ENCODE measurements around the gene JAZF1.

Gene JAZF1

GRCh38 chr7:27943241-27943640, 237.4 kb downstream of the JAZF1 start:
- no peak for ATAC-seq
- no peak for TF ChIP-seq TCF4 (CRISPR knock-in tag; IDR thresholded peaks at IDR 0.05; ENCODE audit: borderline replicate concordance)
- no peak for TF ChIP-seq CSRNP3 (CRISPR knock-in tag; IDR thresholded peaks at IDR 0.05)
- no peak for TF ChIP-seq ZNF565 (CRISPR knock-in tag; conservative IDR thresholded peaks at IDR 0.05; ENCODE audit: low read depth)
- no peak for TF ChIP-seq RARB (CRISPR knock-in tag; IDR thresholded peaks at IDR 0.05)
- TF ChIP-seq, protein P1, sequence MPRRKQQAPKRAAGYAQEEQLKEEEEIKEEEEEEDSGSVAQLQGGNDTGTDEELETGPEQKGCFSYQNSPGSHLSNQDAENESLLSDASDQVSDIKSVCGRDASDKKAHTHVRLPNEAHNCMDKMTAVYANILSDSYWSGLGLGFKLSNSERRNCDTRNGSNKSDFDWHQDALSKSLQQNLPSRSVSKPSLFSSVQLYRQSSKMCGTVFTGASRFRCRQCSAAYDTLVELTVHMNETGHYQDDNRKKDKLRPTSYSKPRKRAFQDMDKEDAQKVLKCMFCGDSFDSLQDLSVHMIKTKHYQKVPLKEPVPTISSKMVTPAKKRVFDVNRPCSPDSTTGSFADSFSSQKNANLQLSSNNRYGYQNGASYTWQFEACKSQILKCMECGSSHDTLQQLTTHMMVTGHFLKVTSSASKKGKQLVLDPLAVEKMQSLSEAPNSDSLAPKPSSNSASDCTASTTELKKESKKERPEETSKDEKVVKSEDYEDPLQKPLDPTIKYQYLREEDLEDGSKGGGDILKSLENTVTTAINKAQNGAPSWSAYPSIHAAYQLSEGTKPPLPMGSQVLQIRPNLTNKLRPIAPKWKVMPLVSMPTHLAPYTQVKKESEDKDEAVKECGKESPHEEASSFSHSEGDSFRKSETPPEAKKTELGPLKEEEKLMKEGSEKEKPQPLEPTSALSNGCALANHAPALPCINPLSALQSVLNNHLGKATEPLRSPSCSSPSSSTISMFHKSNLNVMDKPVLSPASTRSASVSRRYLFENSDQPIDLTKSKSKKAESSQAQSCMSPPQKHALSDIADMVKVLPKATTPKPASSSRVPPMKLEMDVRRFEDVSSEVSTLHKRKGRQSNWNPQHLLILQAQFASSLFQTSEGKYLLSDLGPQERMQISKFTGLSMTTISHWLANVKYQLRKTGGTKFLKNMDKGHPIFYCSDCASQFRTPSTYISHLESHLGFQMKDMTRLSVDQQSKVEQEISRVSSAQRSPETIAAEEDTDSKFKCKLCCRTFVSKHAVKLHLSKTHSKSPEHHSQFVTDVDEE (CRISPR knock-in tag; IDR thresholded peaks at IDR 0.05): no peak
- no peak for TF ChIP-seq CREB5 (CRISPR knock-in tag; IDR thresholded peaks at IDR 0.05; ENCODE audit: low read depth)
- TF ChIP-seq, protein P2, sequence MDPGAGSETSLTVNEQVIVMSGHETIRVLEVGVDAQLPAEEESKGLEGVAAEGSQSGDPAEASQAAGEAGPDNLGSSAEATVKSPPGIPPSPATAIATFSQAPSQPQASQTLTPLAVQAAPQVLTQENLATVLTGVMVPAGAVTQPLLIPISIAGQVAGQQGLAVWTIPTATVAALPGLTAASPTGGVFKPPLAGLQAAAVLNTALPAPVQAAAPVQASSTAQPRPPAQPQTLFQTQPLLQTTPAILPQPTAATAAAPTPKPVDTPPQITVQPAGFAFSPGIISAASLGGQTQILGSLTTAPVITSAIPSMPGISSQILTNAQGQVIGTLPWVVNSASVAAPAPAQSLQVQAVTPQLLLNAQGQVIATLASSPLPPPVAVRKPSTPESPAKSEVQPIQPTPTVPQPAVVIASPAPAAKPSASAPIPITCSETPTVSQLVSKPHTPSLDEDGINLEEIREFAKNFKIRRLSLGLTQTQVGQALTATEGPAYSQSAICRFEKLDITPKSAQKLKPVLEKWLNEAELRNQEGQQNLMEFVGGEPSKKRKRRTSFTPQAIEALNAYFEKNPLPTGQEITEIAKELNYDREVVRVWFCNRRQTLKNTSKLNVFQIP (CRISPR knock-in tag; IDR thresholded peaks at IDR 0.05; ENCODE audit: borderline replicate concordance, low read depth): no peak
- no peak for TF ChIP-seq BACH2 (CRISPR knock-in tag; IDR thresholded peaks at IDR 0.05; ENCODE audit: borderline replicate concordance)
- TF ChIP-seq TOX (CRISPR knock-in tag; IDR thresholded peaks at IDR 0.05; ENCODE audit: borderline replicate concordance): no peak
- TF ChIP-seq ESRRG (CRISPR knock-in tag; IDR thresholded peaks at IDR 0.05): no peak
- no peak for TF ChIP-seq GLIS3 (CRISPR knock-in tag; IDR thresholded peaks at IDR 0.05)
- no peak for TF ChIP-seq ARNTL (CRISPR knock-in tag; IDR thresholded peaks at IDR 0.05; ENCODE audit: borderline replicate concordance, low read depth)
- no peak for TF ChIP-seq SNAI2 (CRISPR knock-in tag; IDR thresholded peaks at IDR 0.05)

GRCh38 chr7:27942711-27943110, 237.9 kb downstream of the JAZF1 start:
- ATAC-seq: no peak
- TF ChIP-seq ZC3H10 (CRISPR knock-in tag; IDR thresholded peaks at IDR 0.05) (no peak), ZNF70 (CRISPR knock-in tag; IDR thresholded peaks at IDR 0.05) (no peak), ARNTL (CRISPR knock-in tag; IDR thresholded peaks at IDR 0.05; ENCODE audit: borderline replicate concordance, low read depth) (no peak), ESRRG (CRISPR knock-in tag; IDR thresholded peaks at IDR 0.05) (no peak), TOX (CRISPR knock-in tag; IDR thresholded peaks at IDR 0.05; ENCODE audit: borderline replicate concordance) (no peak), PPARA (CRISPR knock-in tag; IDR thresholded peaks at IDR 0.05; ENCODE audit: borderline replicate concordance) (no peak), CREB5 (CRISPR knock-in tag; IDR thresholded peaks at IDR 0.05; ENCODE audit: low read depth) (no peak), ISL1 (CRISPR knock-in tag; IDR thresholded peaks at IDR 0.05) (no peak), ZFP3 (CRISPR knock-in tag; IDR thresholded peaks at IDR 0.05) (no peak), BACH2 (CRISPR knock-in tag; IDR thresholded peaks at IDR 0.05; ENCODE audit: borderline replicate concordance) (no peak), TCF4 (CRISPR knock-in tag; IDR thresholded peaks at IDR 0.05; ENCODE audit: borderline replicate concordance) (no peak), ZNF565 (CRISPR knock-in tag; conservative IDR thresholded peaks at IDR 0.05; ENCODE audit: low read depth) (no peak), ZFP30 (CRISPR knock-in tag; IDR thresholded peaks at IDR 0.05) (no peak), RARB (CRISPR knock-in tag; IDR thresholded peaks at IDR 0.05) (no peak)
- TF ChIP-seq, protein P1 (CRISPR knock-in tag; IDR thresholded peaks at IDR 0.05): no peak
